Adrenal gland (tissue), 5 donors: Measurements from ENCODE around the gene ZNF217.

Experiments used
- CTCF ChIP-seq, 6 experiments: fragments of 450-650 bp in 4 of 6; fragments of 200-600 bp in 2 of 6; sonication (generic) in 1 of 6; IDR thresholded peaks; 1 replicate in 5 of 6; 2 replicates in 1 of 6; pipeline versions ENCODE4 v1.5.1 to v1.8.0; 2016 to 2021; ENCODE audit warnings: antibody characterized with exemption in 6 of 6, mild to moderate bottlenecking in 2 of 6, moderate library complexity in 1 of 6
- POLR2A ChIP-seq, 2 donors: fragments of 450-650 bp; IDR thresholded peaks; one replicate each; pipeline ENCODE4 v1.6.1; 2017; ENCODE audit warnings: antibody characterized with exemption in 2 of 2, mild to moderate bottlenecking in 2 of 2, moderate library complexity in 1 of 2
- donor health status: DM: no; HTN: no; CAD: no.

GRCh38 chr20:53636540-53637097 is 43.0 kb upstream of the ZNF217 start:
- no peak for TF ChIP-seq CTCF (IDR thresholded peaks at IDR 0.05)
- no peak for TF ChIP-seq POLR2A (IDR thresholded peaks at IDR 0.05)
